Measurements from ENCODE around the gene C6orf132.

The C6orf132 gene

DNA sequence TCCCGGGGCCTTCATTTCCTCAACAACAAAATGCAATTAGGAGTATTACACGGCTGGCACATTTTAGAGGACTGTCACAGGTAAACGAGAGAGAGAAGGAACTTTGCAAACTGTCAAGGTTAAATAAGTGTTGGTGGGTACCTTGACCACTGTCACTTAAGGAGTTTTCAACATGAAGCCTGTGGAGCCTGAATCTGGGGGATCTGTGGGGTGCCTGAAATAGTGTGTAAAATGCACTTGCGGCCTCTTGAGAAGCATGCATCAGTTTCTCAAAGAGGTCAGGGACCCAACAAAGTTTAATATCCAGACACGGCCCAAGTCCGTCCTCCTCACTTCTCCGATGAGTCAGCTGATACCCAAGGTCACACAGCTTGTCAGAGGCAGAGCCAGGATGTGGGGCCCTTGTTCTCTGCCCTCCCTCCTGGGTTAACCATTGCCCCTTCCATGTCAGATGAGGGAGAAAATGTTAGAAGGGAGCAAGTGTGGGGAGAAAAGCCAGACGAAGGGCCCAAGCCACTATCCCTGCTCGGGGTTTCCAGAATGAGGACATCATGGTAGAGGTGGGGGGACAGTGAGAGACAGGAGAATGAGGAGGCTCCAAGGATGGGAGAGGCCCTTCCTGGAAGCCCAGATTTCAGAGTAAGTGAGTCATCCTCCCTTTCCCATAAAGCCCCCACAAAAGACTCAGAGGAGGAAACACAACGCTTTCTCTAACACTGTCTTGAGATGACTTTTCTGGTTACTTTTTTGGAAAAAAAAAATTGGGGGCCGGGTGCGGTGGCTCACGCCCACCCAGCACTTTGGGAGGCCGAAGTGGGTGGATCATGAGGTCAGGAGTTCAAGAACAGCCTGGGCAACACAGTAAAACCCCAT, 42.2 kb downstream of the C6orf132 start:
- no peak overlapping the region for H3K4me3 ChIP-seq (replicated peaks; ENCODE audit: low read depth, low read length)
- DNase-seq (ENCODE audit: low read depth), result peak; percentile 83
- no peak for TF ChIP-seq CTCF (IDR thresholded peaks at IDR 0.05; ENCODE audit: low read length, missing control alignments)

DNA sequence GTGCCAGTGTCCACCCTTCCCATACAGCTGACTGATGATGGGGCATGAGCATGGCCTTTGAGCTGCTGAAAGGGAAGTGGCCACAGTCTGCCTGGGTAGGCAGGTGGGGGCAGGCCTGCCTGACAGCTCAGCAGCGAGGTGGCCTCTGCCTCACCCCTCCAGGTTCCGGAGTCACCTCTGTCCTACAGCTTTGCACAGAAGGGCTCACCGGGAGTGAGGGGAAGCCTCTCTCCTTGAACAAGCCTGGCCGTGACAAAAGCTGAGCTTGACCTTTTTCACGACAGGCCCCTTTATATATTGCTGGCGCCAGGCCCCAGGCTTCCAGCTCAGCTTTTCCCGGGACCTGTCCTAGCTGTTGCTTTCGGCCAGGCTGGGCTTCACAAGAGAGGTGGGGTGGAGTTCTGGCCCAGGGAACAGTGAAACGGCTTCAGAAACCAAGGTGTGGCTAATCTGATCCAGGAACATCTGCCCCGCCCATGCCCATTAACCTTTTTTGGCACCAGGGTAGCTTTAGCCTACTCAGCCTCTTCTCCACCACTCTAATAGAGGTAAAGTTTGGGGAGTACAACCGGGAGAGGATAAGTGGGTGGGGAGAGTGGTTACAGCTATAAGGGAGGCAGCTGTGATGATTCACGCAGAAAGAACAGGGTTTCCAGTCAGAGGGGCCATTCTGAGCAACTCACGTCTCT, 42.9 kb downstream of the C6orf132 start:
- no peak for TF ChIP-seq CTCF (IDR thresholded peaks at IDR 0.05; ENCODE audit: low read length, missing control alignments)
- DNase-seq (ENCODE audit: low read depth), result peak; percentile 72
- no peak overlapping the region for H3K4me3 ChIP-seq (replicated peaks; ENCODE audit: low read depth, low read length)

DNA sequence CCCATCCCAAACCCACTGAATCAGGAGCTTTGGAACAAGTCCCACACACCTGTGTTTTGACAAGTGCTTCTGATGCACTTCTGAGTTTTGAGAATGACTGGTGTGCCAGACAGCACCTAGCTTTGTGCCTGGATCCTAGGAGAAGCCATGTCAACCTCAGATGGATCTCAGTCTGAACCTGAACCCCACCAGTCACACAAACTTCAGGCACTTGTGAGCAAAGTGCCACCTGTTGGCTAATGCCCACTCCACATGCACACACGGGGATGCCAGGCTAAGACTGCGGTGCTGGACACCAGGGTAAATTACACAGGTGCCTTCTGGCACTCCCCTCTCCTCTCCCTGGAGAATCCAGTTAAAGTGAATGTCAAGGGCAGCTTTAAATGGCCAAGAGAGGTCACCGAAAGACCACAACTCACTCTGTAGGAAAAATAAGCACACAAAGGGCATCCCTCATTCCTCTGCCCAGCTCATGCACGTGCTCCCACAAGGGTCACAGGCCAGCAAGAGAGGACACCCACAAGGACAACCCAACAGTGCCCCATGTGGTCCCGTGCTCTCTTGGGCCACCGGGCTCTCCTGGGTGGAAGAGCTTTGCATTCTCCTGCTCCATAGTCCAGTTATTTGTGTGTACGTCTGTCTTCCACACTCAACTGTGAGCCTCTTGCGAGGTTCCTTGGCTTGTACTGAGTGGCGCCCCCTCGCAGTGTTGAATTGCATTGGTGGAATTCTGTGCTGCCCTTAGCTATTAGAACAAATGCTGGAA, 46.5 kb downstream of the C6orf132 start:
- H3K4me3 ChIP-seq (replicated peaks; ENCODE audit: low read depth, low read length), result no peak overlapping the region
- DNase-seq (ENCODE audit: low read depth), result no peak
- TF ChIP-seq CTCF (IDR thresholded peaks at IDR 0.05; ENCODE audit: low read length, missing control alignments), result no peak

DNA sequence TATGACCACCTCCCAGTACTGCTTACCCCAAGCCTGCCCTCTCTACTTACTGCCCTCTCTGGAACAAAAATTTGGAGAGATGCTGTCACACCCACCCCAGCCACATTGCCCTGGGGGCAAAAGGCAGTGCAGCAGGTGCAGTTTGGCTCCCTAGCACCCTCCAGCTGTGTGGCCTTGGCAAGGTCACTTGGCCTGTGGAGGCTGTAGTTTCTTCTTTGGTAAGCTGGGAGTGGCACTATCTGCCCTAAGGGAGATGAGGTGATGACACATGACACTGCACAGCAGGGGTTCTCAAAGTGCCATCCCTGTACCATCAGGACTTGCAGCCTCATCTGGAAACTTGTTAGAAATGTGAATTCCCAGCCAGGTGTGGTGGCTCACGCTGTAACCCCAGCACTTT, 47.3 kb downstream of the C6orf132 start:
- DNase-seq (ENCODE audit: low read depth), result no peak
- no peak overlapping the region for H3K4me3 ChIP-seq (replicated peaks; ENCODE audit: low read depth, low read length)
- no peak for TF ChIP-seq CTCF (IDR thresholded peaks at IDR 0.05; ENCODE audit: low read length, missing control alignments)

DNA sequence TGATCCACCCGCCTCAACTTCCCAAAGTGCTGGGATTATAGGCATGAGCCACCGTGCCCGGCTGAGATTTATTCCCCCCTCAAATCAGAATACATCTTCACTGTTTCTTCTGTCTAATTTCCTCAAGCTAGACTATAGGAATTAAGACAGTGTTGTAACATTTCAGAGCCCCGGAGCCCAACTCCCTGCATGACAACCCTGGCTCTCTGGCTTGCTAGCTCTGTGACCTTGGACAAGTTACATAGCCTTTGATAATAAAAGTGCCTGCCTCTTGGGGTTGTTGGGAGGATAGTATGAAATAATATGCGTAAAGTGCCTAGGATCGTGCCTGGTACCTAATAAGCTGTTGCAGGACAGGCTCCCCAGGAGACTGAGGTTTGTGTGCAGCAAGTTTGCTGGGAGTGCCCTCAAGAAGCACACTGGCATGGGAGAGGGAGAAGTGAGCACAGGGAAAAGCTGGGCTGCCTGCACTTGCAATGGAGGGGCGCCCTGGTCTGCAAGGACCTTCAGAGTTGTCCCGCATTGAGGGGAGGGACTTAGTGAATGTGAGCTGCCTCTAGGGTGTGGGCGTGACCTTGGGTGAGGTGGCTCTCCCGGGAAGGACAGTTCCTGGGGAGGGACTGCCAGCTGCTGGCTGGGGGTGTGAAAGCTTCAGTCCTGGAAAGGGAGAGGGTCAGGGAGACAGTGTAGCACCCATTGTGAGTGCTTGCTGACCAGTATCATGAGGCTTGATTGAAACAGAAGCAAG, 48.7 kb downstream of the C6orf132 start:
- H3K4me3 ChIP-seq (replicated peaks; ENCODE audit: low read depth, low read length), result no peak overlapping the region
- no peak for TF ChIP-seq CTCF (IDR thresholded peaks at IDR 0.05; ENCODE audit: low read length, missing control alignments)
- no peak for DNase-seq (ENCODE audit: low read depth)

DNA sequence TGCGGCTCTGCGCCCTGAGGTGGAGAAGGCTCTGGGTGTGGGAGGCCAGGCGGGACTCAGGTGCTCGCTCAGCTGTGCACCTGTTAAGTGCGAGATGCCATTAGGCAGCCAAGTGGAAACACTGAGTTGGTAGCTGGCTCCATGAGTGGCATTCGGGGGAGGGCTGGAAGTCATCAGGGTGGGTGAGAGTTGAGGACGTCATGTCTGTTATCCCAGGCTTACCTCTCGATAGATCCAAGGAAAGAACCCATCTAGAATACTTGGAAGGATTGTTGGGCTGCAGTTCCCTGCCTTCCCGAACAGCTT, 50.7 kb downstream of the C6orf132 start:
- TF ChIP-seq CTCF (IDR thresholded peaks at IDR 0.05; ENCODE audit: low read length, missing control alignments), result no peak
- H3K4me3 ChIP-seq (replicated peaks; ENCODE audit: low read depth, low read length), result no peak overlapping the region
- no peak for DNase-seq (ENCODE audit: low read depth)

Data from fibroblast of pulmonary artery (primary cell).